Gastroesophageal sphincter (tissue), 3 donors: ENCODE data around the gene MDGA2.

Experiments
- POLR2AphosphoS5 ChIP-seq: sonication (generic); formaldehyde crosslinking; IDR thresholded peaks from one replicate; pipeline ENCODE4 v1.6.1; 2017; ENCODE audit warnings: antibody characterized with exemption
- TF ChIP-seq, protein P1 (sequence below), 4 experiments: fragments of 200-600 bp in 2 of 4; fragments of 450-650 bp in 2 of 4; sonication (generic) in 1 of 4; IDR thresholded peaks; one replicate each; pipeline ENCODE4 v1.5.1; 2017 to 2019; ENCODE audit warnings: antibody characterized with exemption in 4 of 4, mild to moderate bottlenecking in 2 of 4, moderate library complexity in 2 of 4

DNA sequence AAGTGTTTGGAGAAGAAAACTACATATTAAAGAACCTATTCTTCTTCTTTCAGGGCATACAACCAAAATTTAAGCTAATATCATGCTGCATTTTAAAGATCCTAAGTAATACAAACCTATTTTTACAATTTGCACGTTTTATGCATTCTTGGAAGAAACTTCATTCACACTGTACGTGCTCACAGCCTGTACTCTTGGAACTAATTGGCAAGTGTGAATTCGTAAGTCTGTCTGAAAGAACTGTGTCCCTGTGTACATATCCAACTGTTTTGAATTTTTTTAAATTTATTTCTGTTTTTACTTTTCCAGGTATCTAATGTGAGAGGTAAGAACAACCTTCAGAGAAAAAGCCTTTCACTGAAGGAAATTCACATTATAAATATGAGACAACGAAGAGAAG is 347.0 kb downstream of the MDGA2 start:
- TF ChIP-seq, protein P1, sequence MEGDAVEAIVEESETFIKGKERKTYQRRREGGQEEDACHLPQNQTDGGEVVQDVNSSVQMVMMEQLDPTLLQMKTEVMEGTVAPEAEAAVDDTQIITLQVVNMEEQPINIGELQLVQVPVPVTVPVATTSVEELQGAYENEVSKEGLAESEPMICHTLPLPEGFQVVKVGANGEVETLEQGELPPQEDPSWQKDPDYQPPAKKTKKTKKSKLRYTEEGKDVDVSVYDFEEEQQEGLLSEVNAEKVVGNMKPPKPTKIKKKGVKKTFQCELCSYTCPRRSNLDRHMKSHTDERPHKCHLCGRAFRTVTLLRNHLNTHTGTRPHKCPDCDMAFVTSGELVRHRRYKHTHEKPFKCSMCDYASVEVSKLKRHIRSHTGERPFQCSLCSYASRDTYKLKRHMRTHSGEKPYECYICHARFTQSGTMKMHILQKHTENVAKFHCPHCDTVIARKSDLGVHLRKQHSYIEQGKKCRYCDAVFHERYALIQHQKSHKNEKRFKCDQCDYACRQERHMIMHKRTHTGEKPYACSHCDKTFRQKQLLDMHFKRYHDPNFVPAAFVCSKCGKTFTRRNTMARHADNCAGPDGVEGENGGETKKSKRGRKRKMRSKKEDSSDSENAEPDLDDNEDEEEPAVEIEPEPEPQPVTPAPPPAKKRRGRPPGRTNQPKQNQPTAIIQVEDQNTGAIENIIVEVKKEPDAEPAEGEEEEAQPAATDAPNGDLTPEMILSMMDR (IDR thresholded peaks at IDR 0.05), result no peak
- no peak for TF ChIP-seq POLR2AphosphoS5
